ENCODE data around the gene TET2. TPM values are rescaled to one million over a fixed set of nuclear protein-coding genes. Genes with fewer than 3 reads are reported as not detected.
A peak's percentile ranks its signal among the peaks of the same experiment; 100 is the strongest.

TET2 gene
- total and polyA plus RNA-seq, 2 of the 4 experiments (the other 2 are of a cell fraction) = 5.6 to 25.3 TPM

DNA sequence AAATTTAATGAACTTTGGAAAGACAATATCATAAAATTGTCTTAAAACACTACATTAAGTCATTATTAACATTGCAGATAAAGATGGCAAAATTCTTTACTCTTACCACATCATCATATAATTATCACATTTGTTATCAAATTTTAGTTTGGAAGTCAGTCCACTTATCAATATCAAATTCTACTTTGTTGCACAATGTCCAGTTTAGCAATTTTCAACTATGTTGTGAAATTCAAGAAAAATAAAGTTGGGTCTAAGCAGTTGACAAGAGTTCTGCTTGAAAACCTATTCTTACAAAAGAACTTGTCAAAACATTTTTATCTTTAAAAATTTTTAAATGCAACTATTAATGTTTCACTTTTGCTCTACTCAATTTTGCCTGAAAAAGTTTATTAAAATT is 44.7 kb upstream of the TET2 start:
- Histone ChIP-seq H3K36me3 (ENCODE audit: control insufficient read depth, insufficient read depth, low read length) (no peaks in the 10 kb centered on the region), H3K27ac (ENCODE audit: insufficient read depth, low read length) (no peak overlapping the region), H4K8ac (ENCODE audit: low read depth in 2 of 2, low read length in 2 of 2) (no peak overlapping the region), H3K18ac (ENCODE audit: low read depth, low read length) (no peak overlapping the region), H3K79me1 (ENCODE audit: low read depth in 1 of 2, low read length in 2 of 2) (no peaks in the 10 kb centered on the region), H3K4ac (ENCODE audit: low read depth, low read length) (no peak overlapping the region), H2BK20ac (ENCODE audit: low read depth, low read length) (no peak overlapping the region), H4K91ac (ENCODE audit: insufficient read depth, low read depth, low read length) (no peak overlapping the region), H3K27me3 (ENCODE audit: control insufficient read depth, insufficient read depth, low read length) (no peaks in the 10 kb centered on the region), H3K9me3 (ENCODE audit: control insufficient read depth, insufficient read depth, low read length) (no peaks in the 10 kb centered on the region), H2AK9ac (replicated peaks; ENCODE audit: low read depth, low read length, poor library complexity) (no peak overlapping the region), H3K4me3 (ENCODE audit: insufficient read depth, low read depth, low read length) (no peak overlapping the region), H3K9me1 (ENCODE audit: insufficient read depth, low read length) (no peaks in the 10 kb centered on the region), H3K23ac (ENCODE audit: low read depth, low read length) (no peak overlapping the region), H3K56ac (ENCODE audit: extremely low read depth, insufficient read depth, low read length) (no peak overlapping the region), H2BK15ac (ENCODE audit: low read depth, low read length) (no peak overlapping the region), H2AFZ (replicated peaks; ENCODE audit: low read length, poor library complexity) (no peak overlapping the region), H3K14ac (replicated peaks; ENCODE audit: low read depth, low read length) (no peak overlapping the region), H3K4me2 (ENCODE audit: low read depth, low read length) (no peak overlapping the region), H4K5ac (ENCODE audit: low read depth, low read length) (no peak overlapping the region), H2BK120ac (ENCODE audit: low read depth, low read length) (no peak overlapping the region), H3K9ac (ENCODE audit: low read depth, low read length) (no peak overlapping the region), H2BK5ac (ENCODE audit: low read depth, low read length, poor library complexity, severe bottlenecking) (no peak overlapping the region), H4K20me1 (ENCODE audit: insufficient read depth, low read length) (no peaks in the 10 kb centered on the region), H2AK5ac (ENCODE audit: low read depth, low read length) (no peak overlapping the region), H3K4me1 (ENCODE audit: control insufficient read depth, insufficient read depth, low read length) (no peaks in the 10 kb centered on the region)
- ChIA-PET CTCF (no interaction called here), POLR2A (ENCODE audit: unreplicated experiment) (no interaction called here)
- BruUV-seq (replicated peaks) = no TSS peak
- dilution Hi-C loops (cut with HindIII; ENCODE audit: low sequenced_read_pairs, unreplicated experiment) (no loop called here), intact Hi-C loops (cut with micrococcal nuclease) (no loop called here), in situ Hi-C loops (cut with MboI; ENCODE audit: low sequenced_read_pairs) (no loop called here)
- no peak for DNase-seq
- no peak for TF ChIP-seq BHLHE40 (IDR thresholded peaks at IDR 0.05; ENCODE audit: low read depth, low read length)
- peak; percentile 47 for TF ChIP-seq CEBPB (IDR thresholded peaks at IDR 0.05; ENCODE audit: low read depth, low read length)
- no peak for TF ChIP-seq MAFK (IDR thresholded peaks at IDR 0.05; ENCODE audit: low read depth, low read length)
- ATAC-seq (ENCODE audit: low read depth) = no peak
